ENCODE results near the gene B3GLCT. TPM values are rescaled to one million over a fixed set of nuclear protein-coding genes. Genes with fewer than 3 reads are reported as not detected.

B3GLCT gene
- total RNA-seq, 2 donors from 2014 or later, result 18.2 to 40.2 TPM

GRCh38 chr13:31380715-31381114 lies 180.9 kb downstream of the B3GLCT start:
- Histone ChIP-seq H3K27ac (no peak overlapping the region), H3K4me3 (no peak overlapping the region), H3K36me3 (no peaks in the 10 kb centered on the region), H3K4me1 (no peaks in the 10 kb centered on the region), H3K9me3 (no peaks in the 10 kb centered on the region), H3K27me3 (no peaks in the 10 kb centered on the region)
- no peak for DNase-seq (ENCODE audit: low spot score)
- TF ChIP-seq, protein P1, sequence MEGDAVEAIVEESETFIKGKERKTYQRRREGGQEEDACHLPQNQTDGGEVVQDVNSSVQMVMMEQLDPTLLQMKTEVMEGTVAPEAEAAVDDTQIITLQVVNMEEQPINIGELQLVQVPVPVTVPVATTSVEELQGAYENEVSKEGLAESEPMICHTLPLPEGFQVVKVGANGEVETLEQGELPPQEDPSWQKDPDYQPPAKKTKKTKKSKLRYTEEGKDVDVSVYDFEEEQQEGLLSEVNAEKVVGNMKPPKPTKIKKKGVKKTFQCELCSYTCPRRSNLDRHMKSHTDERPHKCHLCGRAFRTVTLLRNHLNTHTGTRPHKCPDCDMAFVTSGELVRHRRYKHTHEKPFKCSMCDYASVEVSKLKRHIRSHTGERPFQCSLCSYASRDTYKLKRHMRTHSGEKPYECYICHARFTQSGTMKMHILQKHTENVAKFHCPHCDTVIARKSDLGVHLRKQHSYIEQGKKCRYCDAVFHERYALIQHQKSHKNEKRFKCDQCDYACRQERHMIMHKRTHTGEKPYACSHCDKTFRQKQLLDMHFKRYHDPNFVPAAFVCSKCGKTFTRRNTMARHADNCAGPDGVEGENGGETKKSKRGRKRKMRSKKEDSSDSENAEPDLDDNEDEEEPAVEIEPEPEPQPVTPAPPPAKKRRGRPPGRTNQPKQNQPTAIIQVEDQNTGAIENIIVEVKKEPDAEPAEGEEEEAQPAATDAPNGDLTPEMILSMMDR (IDR thresholded peaks at IDR 0.05), result no peak

Other genes with a start within 250 kb of the B3GLCT start
- 10 to 100 TPM; 30.7 to 31.7 TPM for gene HSPH1, start 38.1 kb upstream of the B3GLCT start, total RNA-seq

Data from right atrium auricular region (tissue), 2 donors.